Stimulated activated memory B cell treated with anti-CD40 and anti-IgM and Interleukin-4, amounts not matched to agents 10 μg/mL and 1 μg/mL and 100 μg/mL, for 72 hours (primary cell): ENCODE measurements around the gene FOXF2.

Source experiments
- ATAC-seq: fragments of 150-1000 bp; cut with Tn5 transposase; 2 replicates; pipeline ENCODE4 v1.10.0; 2021
- H3K27ac Mint-ChIP-seq: one replicate; pipeline ENCODE4 v1.8.0; 2022; ENCODE audit warnings: mild to moderate bottlenecking, mixed read lengths
- H3K27me3 Mint-ChIP-seq: one replicate; pipeline ENCODE4 v1.8.0; 2022; ENCODE audit warnings: mixed read lengths
- H3K36me3 Mint-ChIP-seq: one replicate; pipeline ENCODE4 v1.8.0; 2022; ENCODE audit warnings: mixed read lengths
- H3K4me1 Mint-ChIP-seq: one replicate; pipeline ENCODE4 v1.8.0; 2022; ENCODE audit warnings: mixed read lengths
- H3K4me3 Mint-ChIP-seq: one replicate; pipeline ENCODE4 v1.8.0; 2022; ENCODE audit warnings: mild to moderate bottlenecking, moderate library complexity, mixed read lengths
- H3K9me3 Mint-ChIP-seq: one replicate; pipeline ENCODE4 v1.8.0; 2022; ENCODE audit warnings: mixed read lengths

Gene FOXF2

DNA sequence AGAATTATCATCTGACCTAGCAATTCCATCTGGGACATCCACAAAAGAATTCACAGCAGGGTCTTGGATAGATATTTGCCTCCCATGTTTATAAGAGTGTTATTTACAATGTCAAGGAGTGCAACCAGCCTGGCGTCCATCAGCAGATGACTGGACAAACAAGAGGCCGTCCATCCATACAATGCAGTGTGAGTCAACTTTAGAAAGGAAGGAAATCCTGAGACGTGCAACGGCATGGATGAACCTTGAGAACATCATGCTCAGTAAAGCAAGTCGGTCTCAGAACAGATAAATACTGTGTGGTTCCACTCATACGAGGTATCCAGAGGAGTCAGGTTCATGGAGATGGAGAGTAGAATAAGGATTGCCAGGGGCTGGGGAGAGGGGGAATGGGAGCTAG, 46.4 kb downstream of the FOXF2 start:
- H3K9me3 Mint-ChIP-seq, result no peaks in the 10 kb centered on the region
- no peak overlapping the region for H3K4me3 Mint-ChIP-seq
- no peaks in the 10 kb centered on the region for H3K4me1 Mint-ChIP-seq
- H3K27me3 Mint-ChIP-seq, result peaks cover 60% of the 10 kb centered on the region
- ATAC-seq, result no peak
- H3K27ac Mint-ChIP-seq, result no peak overlapping the region
- no peaks in the 10 kb centered on the region for H3K36me3 Mint-ChIP-seq

DNA sequence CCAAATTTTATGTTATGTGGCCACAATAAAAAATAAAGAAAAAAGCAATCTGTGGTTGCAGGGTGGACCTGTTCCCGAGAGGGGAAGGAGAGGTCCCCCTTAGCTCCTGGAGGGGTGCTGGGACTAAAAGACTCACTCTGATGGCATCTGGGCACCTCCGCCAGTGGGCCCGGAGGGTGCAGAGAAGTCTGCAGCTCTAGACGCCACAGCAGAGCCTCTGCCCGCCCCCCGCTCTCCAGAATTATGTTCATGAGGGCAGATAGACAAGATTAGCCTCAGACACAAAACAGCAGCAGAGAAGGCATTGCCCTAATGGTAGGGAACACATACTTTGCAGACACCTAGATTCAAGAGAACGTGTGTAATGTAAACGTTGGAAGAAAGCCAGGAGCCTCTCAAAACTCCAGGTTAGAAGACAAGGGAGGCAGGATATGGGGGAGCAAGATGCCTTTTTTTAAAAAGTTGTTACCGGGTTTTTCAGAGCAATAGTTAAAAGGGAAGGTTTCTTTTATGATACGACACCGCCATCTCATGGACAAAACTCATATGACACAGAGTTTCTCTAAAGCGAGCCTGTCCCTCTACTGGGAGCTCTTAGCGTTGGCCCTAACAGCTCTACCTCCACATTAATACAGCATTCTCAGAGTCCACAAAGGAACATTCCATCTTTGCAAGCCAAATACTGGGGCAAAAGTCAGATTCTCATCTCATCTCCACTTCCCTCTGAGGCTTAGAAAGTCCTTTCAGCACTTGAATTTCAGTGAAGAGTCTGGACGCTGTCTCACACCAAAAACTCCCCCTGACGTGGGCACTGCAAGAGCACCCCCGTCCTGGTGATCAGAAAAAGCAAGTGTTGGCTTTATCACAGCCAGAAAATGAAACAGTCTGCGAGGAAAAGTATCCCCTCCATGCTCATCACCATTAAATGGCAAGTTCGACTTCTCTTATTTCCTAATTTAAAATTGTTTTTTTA, 47.2 kb downstream of the FOXF2 start:
- peak; percentile 77 for ATAC-seq
- H3K36me3 Mint-ChIP-seq, result no peaks in the 10 kb centered on the region
- no peaks in the 10 kb centered on the region for H3K9me3 Mint-ChIP-seq
- H3K27me3 Mint-ChIP-seq, result peaks cover 53% of the 10 kb centered on the region
- H3K4me1 Mint-ChIP-seq, result no peaks in the 10 kb centered on the region
- H3K27ac Mint-ChIP-seq, result no peak overlapping the region
- H3K4me3 Mint-ChIP-seq, result no peak overlapping the region

DNA sequence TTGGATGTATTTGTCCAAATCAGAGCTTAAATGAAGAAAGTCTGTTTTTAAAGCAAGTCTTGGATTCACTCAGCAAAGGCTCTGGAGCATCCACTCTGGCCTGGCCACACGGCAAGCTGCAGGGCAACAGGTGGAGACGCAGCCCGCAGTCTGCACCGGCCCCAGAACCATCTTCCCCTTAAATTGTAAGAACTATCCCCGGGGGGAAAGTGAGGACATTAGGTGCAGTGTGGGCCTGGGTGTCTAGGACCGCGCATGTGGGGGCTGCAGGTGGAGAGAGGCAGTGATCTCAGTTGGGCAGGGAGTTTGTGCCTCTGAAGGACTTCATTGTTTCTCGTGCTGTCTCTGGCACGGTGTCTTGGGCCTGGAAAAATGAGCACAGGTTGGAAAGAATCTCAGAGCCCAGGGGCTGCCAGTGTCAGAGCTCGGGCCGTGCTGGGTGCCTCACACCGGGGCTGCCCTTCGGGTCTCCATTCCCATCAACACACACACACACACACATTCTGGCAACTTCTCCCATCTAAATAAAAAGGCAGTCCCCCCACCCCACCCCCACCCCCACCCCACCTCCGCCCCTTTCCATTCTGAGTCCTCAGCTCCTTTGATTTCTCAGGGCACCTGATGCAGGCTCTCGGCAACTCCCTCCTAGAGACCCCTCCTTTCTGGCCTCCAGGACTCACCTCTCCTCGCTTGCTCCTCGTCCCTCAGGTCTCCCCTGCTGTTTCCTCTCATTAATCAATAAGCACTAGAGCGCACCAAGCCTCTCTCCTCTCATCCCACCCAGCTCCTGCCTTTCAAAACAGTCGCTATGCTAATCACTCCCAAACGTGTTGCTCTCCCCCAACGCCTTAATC, 48.4 kb downstream of the FOXF2 start:
- Mint-ChIP-seq H3K36me3 (no peaks in the 10 kb centered on the region), H3K4me1 (no peaks in the 10 kb centered on the region), H3K4me3 (no peak overlapping the region), H3K27ac (no peak overlapping the region), H3K9me3 (peaks cover 7% of the 10 kb centered on the region), H3K27me3 (peaks cover 51% of the 10 kb centered on the region)
- no peak for ATAC-seq

DNA sequence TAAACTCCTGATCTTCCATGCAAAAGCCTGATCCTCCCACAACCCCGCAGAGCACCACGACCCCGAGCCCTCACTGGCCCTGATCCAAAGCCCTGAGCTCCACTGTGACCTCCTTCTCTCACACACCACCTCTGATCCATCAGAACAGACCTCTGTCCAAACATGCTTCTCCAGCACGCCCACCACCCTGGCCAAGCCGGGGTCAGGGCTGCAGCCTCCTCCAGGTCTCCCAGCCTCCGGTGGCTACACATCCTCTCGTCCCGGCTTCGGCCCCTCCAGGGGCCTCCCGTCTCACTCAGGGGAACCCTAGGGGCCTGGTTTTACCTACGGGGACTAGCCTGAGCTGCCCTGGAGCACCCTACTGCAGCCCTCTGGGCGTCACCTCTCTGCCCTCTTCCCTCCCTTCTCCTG, 49.1 kb downstream of the FOXF2 start:
- H3K4me3 Mint-ChIP-seq, result no peak overlapping the region
- H3K27me3 Mint-ChIP-seq, result peaks cover 51% of the 10 kb centered on the region
- no peaks in the 10 kb centered on the region for H3K36me3 Mint-ChIP-seq
- peaks cover 7% of the 10 kb centered on the region for H3K9me3 Mint-ChIP-seq
- ATAC-seq, result no peak
- no peaks in the 10 kb centered on the region for H3K4me1 Mint-ChIP-seq
- no peak overlapping the region for H3K27ac Mint-ChIP-seq

DNA sequence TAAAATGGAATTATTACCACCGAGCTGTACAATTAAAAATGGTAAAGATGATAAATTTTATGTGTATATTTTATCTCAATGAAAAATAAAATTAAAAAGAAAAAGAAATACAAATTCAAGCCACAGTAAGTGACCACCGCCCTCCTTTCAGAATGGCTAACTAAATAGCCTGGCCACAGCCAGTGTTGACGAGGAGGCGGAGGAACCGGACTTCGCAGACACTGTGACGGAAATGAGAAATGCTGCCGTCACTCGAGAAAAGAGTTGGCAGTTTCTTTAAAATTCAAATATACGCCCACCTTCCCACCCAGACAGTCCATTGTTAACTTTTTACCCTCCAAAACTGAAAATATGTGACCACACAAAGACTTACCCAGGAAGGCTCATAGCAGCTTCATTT, 50.0 kb downstream of the FOXF2 start:
- no peaks in the 10 kb centered on the region for H3K36me3 Mint-ChIP-seq
- H3K4me3 Mint-ChIP-seq, result no peak overlapping the region
- ATAC-seq, result no peak
- H3K27me3 Mint-ChIP-seq, result peaks cover 49% of the 10 kb centered on the region
- H3K27ac Mint-ChIP-seq, result no peak overlapping the region
- H3K4me1 Mint-ChIP-seq, result no peaks in the 10 kb centered on the region
- H3K9me3 Mint-ChIP-seq, result peaks cover 7% of the 10 kb centered on the region

DNA sequence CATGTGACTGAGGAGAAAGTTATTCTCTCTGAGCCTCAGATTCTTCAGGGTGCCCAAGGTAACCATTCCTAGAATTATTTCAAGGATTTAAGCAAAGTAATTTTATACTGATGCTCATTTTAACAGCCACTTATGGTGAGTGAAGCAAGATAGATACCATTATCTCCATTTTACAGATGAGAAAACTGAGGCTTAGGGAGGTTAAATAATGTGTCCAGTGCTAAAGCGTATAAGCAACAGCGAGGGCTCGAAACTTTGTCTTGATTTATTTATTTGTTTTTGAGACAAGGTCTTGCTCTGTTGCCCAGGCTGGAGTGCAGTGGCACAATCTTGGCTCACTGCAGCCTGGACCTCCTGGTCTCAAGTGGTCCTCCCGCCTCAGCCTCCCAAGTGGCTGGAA, 53.6 kb downstream of the FOXF2 start:
- H3K9me3 Mint-ChIP-seq, result peaks cover 7% of the 10 kb centered on the region
- H3K27ac Mint-ChIP-seq, result no peak overlapping the region

More for the DNA sequence above, 53.6 kb downstream of the FOXF2 start:
- H3K4me3 Mint-ChIP-seq, result no peak overlapping the region
- no peaks in the 10 kb centered on the region for H3K4me1 Mint-ChIP-seq
- no peak for ATAC-seq
- H3K36me3 Mint-ChIP-seq, result no peaks in the 10 kb centered on the region
- H3K27me3 Mint-ChIP-seq, result peaks cover 14% of the 10 kb centered on the region
